Dedifferentiated amniotic fluid mesenchymal stem cell (primary cell): Measurements from ENCODE around the gene STX17.
"Not testable (repeated sequence)": the region's sequence is repeated elsewhere in the genome, so short reads cannot be mapped to it uniquely, and the experiment has no call there.

Source experiments
- DNase-seq: peaks from one replicate; pipeline ENCODE4 v3.0.0-alpha.2; 2016; ENCODE audit errors: extremely low spot score

Gene STX17

DNA sequence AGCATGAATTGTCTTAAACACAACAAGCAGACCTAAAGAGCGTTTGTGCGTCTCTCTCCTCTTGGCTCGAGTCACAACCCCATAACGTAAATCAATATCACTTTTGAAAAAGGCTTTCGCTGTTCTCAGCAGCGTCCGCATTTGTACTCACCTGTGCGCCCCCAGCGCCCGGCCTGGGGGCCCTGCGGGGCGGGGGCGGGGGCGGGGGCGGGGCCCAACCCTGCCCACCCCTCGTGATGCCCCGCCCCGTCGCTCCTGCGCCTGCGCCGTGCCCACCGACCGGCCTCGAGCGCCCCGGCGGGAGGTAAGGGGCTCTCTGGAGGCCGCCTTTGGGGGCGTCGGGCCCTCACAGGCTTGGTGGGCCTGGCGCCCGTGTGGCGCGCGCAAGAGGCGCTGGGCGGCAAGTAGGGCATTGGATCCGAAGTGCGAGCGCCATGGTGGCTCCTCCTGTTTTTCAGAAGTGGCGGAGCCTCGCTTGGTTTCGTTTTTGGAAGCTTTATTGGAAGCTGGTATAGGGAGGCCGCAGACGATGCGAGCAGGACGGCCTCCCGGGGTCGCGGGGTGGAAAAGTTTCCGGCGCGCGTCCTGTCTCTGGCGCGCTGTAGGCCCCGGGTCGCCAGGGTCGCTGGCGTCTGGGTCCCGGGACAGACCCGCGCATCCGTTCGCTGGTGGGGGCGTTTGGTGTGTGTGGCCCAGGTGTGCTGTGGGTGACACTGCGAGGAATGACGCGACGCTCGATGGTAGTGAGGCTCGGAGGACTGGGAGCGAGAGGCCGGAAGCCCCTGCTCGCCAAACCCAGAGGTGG is at the start of gene STX17:
STX17 (plus strand) TSS at position 252 of the 805 bp plus-strand sequence. CDS start 8,586 bp downstream, outside the sequence.
- DNase-seq = peak; percentile 68

DNA sequence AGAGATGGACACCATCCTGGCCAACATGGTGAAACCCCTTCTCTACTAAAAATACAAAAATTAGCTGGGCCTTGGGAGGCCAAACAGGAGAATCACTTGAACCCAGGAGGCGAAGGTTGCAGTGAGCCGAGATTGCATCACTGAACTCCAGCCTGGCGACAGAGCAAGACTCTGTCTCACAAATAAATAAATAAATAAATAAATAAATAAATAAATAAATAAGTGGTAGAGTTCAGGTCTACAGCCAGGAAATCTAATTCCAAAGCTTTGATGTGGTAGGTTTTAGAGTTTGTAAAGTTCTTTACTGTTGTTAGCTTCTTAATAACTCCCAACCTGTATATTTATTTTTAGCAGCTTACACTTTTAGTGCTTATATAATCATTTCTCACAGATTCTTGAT is 48.9 kb upstream of the STX17 start:
- not testable (repeated sequence) for DNase-seq

DNA sequence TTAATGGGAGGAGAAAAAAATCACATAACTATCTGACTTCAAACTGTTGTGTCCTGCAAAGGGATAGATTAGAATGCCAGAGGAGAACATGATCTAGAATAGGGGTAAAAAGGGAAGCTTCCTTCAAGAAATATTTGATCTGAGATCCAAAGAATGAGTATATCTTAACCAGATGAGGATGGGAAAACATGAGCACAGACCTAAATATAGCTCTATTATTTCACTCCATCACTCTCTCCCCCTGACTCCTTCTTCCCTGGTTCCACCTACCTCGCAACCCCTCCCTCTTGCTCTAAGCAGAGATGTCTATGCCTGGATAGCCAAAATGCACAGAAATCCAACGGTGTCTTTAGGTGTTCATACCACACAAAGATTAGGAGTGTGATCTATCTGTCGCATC is 48.4 kb upstream of the STX17 start:
- DNase-seq = no peak

DNA sequence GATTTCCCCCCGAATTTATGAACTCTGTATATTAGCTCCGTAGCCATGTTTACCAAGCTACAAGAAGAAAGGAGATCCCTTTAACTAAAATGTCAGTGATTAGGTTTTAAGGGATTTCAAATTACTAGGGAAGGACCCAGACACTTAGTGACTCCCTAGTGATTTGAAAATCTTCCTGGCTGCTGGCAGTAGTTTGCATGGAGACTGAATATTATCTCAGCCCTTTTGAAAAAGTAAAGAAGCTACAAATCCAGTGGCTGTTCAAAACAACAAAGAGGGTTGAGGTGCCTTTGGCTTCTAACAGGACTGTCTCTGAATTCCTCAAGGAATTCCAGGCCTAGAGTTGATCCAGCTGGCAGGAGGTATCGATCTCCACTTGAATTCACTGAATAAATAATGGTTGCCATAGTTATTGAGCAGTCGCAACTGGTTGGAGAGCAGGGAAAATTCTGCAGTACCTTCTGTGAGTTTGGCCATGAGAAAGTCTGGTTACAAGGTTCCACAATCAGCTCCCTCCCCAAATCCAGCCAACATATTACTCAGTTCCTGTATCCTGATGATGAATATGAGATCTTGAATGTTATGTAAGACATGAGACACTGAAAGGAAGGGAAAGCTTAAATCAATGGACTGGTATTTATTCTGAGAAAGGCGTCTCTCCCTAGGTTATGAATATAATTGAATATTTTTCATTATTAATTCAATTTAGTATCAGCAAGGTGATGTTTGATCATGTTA is 47.0 kb upstream of the STX17 start:
- DNase-seq = no peak

DNA sequence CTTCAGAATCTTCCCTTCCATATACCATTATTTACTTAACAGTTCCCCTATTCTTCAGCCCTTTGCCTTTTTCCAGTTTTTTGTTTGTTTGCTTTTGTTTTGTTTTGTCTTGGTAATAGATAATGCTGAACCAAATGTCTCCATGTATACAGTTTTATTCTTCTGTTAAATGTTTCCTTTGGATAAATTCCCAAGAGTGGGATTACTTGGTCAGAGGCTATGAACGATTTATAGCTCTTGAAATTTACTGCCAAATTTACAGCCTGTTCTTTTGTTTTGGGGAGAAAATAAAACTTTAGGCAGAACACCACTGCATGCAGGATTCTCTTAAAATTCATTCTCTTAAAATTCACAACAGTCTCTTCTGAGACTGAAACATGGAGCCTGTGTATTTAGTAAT is 46.2 kb upstream of the STX17 start:
- no peak for DNase-seq

DNA sequence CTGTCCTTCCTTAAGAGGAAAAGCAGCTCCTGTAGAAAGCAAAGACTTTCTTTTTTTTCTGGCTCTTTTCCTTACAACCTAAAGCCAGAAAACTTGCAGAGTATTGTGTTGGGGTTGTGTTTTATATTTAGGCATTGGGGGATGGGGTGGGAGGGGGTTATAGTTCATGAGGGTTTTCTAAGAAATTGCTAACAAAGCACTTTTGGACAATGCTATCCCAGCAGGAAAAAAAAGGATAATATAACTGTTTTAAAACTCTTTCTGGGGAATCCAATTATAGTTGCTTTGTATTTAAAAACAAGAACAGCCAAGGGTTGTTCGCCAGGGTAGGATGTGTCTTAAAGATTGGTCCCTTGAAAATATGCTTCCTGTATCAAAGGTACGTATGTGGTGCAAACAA is 42.5 kb upstream of the STX17 start:
- no peak for DNase-seq

DNA sequence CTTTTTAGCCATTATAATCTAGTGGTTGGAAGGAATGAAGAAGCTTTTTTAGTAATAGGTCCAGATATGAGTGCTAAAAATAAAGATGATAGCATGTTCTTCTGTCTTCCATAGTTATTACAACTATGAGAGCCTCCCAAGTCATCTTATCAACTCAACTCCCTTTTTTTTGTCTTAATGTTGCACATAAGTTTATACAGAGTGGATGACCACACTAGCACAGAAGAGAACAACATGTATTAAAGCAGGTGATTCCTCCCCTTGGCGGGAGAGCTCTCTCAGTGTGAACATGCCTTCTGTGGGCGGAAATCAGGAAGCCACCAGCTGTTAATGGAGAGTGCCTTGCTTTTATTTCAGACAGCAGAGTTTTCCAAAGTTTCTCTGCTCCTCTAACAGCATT is 40.1 kb upstream of the STX17 start:
- DNase-seq = no peak

DNA sequence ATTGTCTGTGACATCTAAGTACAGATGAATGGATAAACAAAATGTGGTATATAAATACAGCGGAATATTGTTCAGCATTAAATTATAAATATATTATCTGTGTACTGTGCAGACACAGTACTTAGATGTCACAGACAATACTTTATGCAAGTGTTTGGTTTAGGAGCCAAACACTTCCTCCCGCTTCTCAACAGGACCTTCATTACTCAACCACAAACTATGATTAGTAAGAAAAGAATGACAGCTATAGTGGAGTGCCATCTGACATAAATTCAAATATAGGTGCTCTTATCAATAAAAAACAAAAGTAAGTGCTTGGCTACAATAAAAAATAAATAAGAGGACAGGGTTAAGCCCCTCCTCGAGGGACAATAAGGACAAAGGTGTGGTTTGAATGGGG is 38.9 kb upstream of the STX17 start:
- no peak for DNase-seq

DNA sequence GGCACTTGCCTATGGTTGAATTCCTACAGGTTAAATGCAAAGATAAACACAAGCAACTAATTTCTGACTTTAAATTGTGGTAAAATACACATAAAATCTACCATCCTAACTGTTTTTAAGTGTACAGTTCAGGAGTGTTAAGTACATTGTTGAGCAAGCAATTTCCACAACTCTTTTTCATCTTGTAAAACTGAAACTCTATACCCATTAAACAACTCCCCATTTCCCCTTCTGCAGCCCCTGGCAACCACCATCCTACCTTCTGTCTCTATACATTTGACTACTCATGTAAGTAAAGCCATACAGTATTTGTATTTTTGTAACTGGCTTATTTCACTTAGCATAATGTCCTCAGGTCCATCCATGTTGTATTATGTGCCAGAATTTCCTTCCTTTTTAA is 38.5 kb upstream of the STX17 start:
- no peak for DNase-seq

DNA sequence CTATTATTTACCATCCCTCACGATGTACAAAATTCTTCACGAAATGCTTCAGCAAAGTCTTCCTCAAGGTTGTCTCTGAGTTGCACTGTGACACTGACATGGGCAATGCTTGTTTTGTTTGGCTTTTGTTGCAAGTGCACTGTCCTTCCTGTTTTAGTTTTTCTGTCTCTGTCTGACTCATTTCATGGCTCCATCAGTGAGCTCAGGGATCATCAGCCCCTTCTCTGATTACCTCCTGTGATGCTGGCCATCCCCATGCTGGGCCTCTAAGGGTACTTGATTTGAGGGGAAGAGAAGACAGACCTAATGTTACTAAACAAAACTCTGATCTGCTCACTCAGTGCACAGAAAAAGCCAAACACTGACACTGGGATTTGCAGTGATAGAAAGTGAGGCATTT is 37.6 kb upstream of the STX17 start:
- DNase-seq = no peak

DNA sequence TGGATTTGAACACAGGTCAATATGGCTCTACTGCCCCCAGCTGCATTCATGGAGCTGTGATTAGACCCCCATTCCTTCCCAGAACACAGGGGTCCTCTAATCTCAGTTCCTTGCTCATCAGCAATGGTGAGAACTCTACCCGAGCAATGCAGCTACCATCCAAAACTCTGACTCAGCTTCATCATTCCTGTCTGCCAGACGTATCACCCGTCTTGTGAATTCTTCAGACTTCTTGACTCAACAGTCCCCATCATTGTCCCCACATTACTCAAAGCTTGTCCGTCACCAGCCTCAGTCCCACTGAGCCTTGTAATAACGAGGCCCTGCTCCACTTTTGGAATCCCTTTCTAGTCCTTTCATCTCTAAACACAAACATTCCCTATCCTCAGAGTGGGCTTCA is 36.3 kb upstream of the STX17 start:
- no peak for DNase-seq

DNA sequence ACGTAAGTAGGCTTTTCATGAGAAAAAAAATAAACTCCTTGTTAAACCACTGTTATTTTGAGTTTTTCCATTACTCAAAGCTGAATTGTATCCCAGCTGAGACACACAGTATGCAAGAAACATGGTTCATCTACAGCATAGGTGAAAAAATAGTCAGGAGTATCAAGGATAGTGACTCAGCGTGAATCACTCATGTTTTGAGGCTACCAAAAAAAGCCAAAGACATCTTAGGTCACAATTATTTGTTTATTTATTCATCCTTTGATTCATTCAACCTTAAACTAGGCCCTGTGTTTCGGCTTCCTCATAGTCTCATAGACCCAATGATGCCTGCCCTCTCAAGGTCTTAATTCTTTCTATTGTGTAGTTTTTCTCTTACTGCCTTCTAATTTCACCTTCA is 32.9 kb upstream of the STX17 start:
- peak; percentile 38 for DNase-seq

DNA sequence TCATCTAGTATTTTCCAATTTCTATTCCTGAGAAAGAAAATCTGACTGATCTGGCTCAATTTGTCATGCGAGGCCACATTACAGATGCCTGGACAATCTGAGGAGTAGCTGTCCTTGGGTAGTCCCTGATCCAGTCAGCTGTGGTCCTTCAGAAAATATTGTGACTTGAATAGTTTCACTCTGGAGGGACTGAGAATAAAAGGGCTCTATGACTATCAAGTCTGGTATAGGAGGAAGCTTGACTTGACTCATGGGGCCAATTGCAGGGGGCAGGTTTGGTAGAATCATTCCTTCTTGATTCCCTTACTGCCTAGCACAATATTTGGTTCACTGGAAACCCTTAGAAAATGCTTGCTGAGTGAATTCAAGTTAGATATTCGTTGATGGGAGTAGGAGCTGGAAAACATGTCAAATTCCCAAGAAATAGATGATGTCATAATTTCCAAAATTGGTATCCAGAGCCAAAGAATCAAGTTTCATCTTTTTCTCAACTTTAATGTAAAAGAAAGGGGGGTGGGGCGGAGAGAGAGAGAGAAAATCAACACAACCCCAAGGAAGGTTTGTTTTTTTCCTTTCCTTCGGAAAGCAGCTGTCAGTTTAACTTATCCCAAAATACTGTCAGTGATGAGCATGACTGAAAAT is 32.4 kb upstream of the STX17 start:
- no peak for DNase-seq

DNA sequence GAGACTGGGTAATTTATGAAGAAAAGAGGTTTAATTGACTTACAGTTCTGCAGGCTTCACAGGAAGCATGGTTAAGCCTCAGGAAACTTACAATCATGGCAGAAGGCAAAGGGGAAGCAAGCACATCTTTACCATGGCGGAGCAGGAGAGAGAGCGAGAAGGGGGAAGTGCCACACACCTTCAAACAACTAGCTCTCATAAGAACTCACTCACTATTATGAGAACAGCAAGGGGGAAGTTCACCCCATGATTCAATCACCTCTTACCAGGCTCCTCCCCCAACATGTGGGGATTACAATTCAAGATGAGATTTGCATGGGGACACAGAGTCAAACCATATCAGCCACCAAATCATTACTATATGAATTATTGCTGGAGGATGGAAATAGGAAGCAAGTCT is 30.3 kb upstream of the STX17 start:
- no peak for DNase-seq

DNA sequence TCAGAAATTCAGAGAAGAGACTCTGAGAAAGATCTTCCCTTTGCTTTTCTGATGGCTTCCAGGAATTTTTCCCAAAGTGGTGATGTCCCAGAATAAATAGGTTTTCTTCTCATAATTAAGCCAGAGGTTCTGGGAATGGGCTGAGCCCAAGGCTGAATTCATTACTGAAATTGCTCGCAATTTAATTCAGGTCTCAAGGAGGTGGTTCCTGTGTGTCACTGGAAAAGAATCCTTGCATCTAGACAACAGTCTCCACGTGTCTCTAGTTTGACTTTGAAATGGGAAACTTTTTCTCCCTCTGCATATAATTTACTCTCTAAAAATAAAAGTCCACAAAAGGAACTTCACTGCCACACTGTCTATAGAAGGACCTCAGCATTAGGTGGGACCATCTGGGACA is 27.8 kb upstream of the STX17 start:
- DNase-seq = no peak

DNA sequence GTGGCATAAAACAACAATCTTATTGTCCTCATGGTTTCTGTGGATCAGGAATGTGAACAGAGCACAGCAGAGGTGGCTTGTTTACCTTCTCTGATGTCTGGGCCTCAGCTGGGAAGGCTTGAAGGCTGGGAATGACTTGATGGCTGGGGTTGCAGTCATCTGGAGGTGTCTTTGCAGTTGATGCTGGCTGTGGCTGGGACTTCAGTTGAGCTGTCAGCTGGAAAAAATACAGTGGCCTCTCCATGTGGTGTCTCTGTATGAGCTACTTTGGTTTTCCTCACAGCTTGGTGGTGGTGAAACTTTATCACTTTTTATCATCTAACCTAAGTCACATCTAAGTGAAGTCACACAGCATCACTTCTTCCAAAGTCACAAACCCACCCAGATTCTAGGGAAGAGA is 24.7 kb upstream of the STX17 start:
- DNase-seq = no peak

DNA sequence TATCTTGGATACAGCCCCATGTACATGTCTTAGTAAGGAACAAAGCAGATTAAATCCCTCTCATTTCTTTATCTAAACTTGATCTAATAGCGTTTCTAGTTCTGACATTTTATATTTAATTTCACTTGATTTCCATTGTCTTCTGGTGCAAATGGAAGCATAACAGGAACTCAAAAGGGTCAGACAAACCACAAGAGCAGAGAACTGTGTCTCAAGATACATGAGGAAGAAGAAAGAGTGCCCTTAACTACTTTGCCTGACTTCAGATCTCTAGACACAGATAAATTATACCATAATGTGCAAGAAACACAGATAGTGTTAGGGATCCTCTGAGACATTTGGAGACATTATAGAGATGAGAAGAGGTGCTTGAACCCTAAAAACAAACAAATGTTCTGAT is 20.7 kb upstream of the STX17 start:
- DNase-seq = no peak

DNA sequence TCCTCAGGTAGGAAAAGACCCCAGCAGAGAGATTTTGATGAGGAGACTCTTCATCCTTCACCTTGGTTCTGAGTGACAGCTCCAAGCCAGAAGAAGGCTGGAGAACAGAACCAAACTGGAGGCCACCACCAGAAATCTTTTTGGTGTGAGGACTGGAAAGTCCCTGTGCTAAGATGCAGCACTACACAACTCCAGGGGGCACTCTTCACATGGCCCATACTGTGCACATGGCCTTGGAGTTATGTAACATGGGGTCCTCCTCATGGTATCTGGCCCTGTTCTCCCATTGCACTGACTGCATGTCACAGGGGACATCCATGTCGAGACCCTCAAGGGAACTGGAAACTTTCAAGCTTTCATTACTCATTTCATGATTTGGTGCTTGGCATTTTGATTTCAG is 17.3 kb upstream of the STX17 start:
- no peak for DNase-seq

DNA sequence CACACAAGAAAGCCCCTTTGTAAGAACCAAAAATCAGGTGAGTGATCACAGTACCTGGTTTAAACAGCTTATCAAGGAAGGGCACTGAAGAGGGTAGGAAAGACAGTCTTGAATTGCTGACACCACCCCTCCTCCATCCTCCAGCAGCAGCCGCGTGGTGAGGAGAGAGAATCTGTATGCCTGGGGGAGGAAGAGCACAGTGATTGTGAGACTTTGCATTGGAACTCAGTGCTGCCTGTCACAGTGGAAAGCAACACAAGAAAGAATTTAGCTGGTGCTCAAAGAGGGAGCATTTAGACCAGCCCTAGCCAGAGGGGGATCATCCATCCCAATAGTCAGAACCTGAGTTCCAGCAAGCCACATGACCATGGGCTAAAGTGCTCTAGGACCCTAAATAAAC is 11.6 kb upstream of the STX17 start:
- no peak for DNase-seq

DNA sequence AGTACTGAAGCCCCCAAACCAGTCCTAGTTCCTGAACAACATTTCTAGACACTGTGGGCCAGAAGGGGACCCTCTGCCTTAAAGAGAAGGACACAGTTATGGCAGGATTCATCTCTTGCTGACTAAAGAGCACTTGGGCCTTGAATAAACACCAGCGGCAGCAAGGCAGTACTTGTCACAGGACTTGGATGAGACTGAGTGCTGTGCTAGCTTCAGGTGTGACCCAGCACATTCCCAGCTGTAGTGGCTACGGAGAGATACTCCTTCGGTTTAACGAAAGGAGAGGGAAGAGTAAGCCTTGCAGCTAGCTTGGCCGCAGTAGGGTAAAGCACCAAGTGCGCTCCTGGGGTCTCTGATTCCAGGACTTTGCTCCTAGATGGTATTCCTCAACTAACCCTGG is 10.9 kb upstream of the STX17 start:
- DNase-seq = no peak

DNA sequence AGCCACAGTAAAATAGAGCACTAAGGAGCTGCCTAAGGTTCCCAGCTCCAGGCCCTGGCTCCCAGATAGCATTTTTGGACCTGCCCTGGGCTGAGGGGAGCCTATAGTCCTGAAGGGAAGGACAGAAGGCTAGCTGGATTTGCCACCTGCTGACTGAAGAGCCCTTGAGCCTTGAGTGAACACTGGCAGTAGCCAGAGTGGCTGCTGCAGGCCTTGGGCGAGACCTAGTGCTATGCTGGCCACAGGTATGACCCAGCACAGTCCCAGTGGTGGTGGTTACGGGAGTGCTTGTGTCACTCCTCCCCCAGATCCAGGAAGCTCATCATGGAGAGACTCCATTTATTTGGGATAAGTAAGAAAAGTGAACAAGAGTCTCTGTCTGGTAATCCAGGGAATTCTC is 10.3 kb upstream of the STX17 start:
- no peak for DNase-seq

DNA sequence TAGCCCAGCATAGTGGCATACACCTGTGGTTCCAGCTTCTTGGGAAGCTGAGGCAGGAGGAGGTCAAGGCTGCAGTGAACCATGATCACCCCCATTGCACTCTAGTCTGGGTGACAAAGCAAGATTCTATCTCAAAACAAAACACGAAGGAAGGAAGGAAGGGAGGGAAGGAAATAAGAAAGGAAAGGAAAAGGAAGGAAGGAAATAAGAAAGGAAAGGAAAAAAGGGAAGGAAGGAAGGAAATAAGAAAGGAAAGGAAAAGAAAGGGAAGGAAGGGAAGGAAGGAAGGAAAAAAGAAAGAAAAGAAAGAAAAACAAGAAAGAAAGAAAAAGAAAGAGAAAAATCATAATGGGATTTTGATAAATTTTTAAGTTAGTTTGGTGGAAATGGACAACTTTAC is 3.1 kb upstream of the STX17 start:
- no peak for DNase-seq

DNA sequence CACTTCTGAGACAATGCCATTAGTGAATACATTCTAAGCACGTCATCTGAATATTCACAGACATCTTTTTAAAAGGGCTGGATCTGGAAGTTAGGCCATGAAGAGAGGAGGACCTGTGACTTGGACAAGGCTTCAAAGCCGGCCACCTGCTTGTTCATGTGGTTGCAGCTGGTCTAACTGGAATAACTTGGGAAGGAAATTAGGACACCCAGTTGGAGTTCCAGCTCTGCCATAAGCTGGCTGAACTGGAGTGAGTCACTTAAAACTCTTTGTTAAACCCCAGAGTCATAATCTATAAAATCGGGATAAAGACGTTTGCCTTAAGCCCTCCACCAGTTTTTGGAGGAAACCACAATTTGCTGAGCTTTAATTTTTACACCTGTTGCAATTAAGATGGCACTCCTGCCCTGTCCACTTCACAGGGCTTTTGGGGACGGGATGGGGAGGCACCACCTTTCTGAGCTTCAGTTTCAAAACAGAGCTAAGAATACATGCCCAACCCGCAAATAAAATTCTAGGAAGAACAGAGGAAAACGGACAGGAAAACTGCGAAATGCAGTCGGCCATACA is 536 bp upstream of the STX17 start:
- DNase-seq = no peak
